Measurements from ENCODE around the gene SHROOM3. TPM values are rescaled to one million over a fixed set of nuclear protein-coding genes. Genes with fewer than 3 reads are reported as not detected.
A peak's percentile ranks its signal among the peaks of the same experiment; 100 is the strongest.

Gene SHROOM3
- total RNA-seq, 6 experiments from 2014 or later: 39.1 to 98.7 (median 40.9) TPM

DNA sequence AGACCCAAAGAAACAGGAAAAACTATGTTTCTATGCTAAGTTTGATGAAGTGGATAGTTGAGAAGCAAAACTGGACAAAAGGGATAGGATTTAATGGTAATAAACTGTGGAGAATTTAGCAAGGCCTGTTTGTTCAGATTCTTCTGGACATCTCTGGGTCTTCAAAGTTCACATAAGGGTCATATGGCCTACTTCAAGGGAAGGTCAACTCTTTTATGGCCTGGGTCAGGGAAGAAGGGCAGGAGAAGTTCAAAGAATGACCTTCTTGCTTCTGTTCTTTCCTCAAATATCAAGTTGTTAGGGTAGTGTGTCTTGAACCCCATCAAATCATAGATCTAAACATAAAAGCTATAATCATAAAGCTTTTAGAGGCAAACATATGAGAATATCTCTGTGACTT is 360.2 kb downstream of the SHROOM3 start:
- Mint-ChIP-seq H3K27ac (no peak overlapping the region), H3K27me3 (ENCODE audit: insufficient read depth) (no peaks in the 10 kb centered on the region), H3K4me3 (no peak overlapping the region), H3K9me3 (no peaks in the 10 kb centered on the region), H3K4me1 (ENCODE audit: low read depth) (peaks cover 7% of the 10 kb centered on the region; the same call in 1 of the 2 replicates), H3K36me3 (ENCODE audit: low read depth) (no peaks in the 10 kb centered on the region)
- no peak for DNase-seq
- TF ChIP-seq, protein P1, sequence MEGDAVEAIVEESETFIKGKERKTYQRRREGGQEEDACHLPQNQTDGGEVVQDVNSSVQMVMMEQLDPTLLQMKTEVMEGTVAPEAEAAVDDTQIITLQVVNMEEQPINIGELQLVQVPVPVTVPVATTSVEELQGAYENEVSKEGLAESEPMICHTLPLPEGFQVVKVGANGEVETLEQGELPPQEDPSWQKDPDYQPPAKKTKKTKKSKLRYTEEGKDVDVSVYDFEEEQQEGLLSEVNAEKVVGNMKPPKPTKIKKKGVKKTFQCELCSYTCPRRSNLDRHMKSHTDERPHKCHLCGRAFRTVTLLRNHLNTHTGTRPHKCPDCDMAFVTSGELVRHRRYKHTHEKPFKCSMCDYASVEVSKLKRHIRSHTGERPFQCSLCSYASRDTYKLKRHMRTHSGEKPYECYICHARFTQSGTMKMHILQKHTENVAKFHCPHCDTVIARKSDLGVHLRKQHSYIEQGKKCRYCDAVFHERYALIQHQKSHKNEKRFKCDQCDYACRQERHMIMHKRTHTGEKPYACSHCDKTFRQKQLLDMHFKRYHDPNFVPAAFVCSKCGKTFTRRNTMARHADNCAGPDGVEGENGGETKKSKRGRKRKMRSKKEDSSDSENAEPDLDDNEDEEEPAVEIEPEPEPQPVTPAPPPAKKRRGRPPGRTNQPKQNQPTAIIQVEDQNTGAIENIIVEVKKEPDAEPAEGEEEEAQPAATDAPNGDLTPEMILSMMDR (IDR thresholded peaks at IDR 0.05): no peak

DNA sequence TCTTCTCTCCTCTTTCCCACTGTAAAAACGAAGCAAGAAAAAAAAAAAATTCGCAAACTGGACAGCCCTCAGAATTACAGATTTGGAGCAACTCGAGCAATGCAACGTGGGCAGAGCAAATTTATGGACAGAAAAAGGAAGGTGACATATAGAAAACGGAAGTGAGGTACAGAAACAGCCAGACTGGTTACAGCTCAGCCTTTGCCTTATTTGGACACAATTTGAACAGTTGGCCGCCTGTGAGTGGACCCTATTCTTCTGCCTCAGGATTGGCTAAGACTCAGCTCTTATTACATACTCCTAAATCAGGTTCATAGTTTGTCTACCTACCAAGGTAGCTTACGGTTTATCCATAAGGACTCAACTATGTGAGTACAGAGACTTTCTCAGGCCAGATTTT is 364.1 kb downstream of the SHROOM3 start:
- Mint-ChIP-seq H3K36me3 (ENCODE audit: low read depth) (no peaks in the 10 kb centered on the region), H3K4me1 (ENCODE audit: low read depth) (peaks cover 39% of the 10 kb centered on the region), H3K27me3 (ENCODE audit: insufficient read depth) (peaks cover 3% of the 10 kb centered on the region), H3K9me3 (no peaks in the 10 kb centered on the region), H3K27ac (no peak overlapping the region), H3K4me3 (no peak overlapping the region)
- no peak for DNase-seq
- TF ChIP-seq, protein P1 (IDR thresholded peaks at IDR 0.05): no peak

DNA sequence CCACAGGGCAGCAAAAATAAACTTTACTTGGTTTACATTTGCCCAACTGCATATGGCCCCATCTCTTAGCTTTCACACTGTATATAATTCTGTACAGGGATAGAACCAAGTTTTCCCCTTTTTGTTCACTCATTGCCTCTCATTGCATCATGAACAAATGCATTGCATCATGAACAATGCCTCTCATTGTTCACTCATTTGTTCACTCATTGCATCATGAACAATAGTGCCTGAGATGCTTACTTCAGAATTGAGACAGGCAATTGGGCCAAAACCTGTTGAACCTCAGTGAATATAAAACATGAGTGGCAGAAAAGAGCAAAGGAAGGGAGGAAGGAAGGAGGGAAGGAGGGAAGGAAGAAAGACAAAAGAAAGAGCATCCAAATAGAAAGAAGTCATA is 364.7 kb downstream of the SHROOM3 start:
- no peak for DNase-seq
- TF ChIP-seq, protein P1 (IDR thresholded peaks at IDR 0.05): no peak
- no peaks in the 10 kb centered on the region for H3K9me3 Mint-ChIP-seq
- no peaks in the 10 kb centered on the region for H3K36me3 Mint-ChIP-seq (ENCODE audit: low read depth)
- peaks cover 45% of the 10 kb centered on the region for H3K4me1 Mint-ChIP-seq (ENCODE audit: low read depth)
- H3K27ac Mint-ChIP-seq: no peak overlapping the region
- no peak overlapping the region for H3K4me3 Mint-ChIP-seq
- peaks cover 3% of the 10 kb centered on the region for H3K27me3 Mint-ChIP-seq (ENCODE audit: insufficient read depth)

- Mint-ChIP-seq H3K4me1 (ENCODE audit: low read depth) (peaks cover 45% of the 10 kb centered on the region), H3K27ac (no peak overlapping the region), H3K27me3 (ENCODE audit: insufficient read depth) (peaks cover 3% of the 10 kb centered on the region), H3K36me3 (ENCODE audit: low read depth) (no peaks in the 10 kb centered on the region), H3K9me3 (no peaks in the 10 kb centered on the region), H3K4me3 (no peak overlapping the region)
- no peak for DNase-seq
- TF ChIP-seq, protein P1 (IDR thresholded peaks at IDR 0.05): no peak
Observed at GRCh38 chr4:76800902-76801301, 365.9 kb downstream of the SHROOM3 start.

GRCh38 chr4:76801621-76802235 is 366.7 kb downstream of the SHROOM3 start:
- TF ChIP-seq, protein P1 (IDR thresholded peaks at IDR 0.05): no peak
- peaks cover 6% of the 10 kb centered on the region for H3K36me3 Mint-ChIP-seq (ENCODE audit: low read depth)
- peaks cover 52% of the 10 kb centered on the region for H3K4me1 Mint-ChIP-seq (ENCODE audit: low read depth)
- DNase-seq: no peak
- H3K27ac Mint-ChIP-seq: peak overlapping the region; percentile 73; the same call in 1 of the 2 replicates
- peak overlapping the region; percentile 41; the same call in 1 of the 2 replicates for H3K4me3 Mint-ChIP-seq
- peaks cover 6% of the 10 kb centered on the region for H3K9me3 Mint-ChIP-seq
- H3K27me3 Mint-ChIP-seq (ENCODE audit: insufficient read depth): peaks cover 3% of the 10 kb centered on the region
